Measurements from ENCODE around the gene LINC00237.

LINC00237 gene

GRCh38 chr20:21099751-21100577, 6.2 kb downstream of the LINC00237 start:
- DNase-seq (ENCODE audit: low read depth, low spot score), result no peak

DNA sequence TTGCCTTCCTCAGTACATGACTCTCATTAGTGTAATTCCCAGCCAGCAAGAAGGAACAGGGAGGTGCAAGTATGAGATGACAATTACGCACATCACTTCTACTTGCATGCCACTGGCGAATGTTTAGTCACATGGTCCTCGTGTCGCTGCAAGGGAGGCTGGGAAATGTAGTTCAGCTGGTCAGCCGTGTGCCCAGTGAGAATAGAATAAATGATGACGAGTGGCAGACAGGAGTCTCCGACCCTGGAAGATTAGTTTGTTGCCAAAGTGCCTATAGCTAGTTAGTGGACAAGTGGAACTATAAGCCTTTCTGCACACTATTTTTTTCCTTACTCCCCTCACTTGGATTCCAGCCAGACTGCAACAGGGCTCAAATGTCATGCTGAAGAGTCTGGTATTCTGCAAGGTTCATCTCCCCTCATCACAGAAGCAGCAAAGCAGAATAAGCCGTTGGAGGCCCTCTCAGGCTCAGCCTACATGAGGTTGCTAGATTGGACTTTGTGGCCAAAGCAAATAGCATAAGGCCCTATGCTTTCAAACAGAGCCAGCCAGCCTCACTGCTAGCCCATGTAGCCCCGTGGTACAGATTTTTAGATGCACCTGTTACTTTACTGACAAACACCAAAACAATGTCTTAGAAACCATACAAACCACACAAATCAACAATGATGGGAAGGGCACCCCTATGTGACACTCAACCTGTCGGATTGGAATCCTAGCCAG, 9.7 kb downstream of the LINC00237 start:
- no peak for DNase-seq (ENCODE audit: low read depth, low spot score)

GRCh38 chr20:21092806-21093205, 13.4 kb downstream of the LINC00237 start:
- DNase-seq (ENCODE audit: low read depth, low spot score), result no peak

GRCh38 chr20:21090721-21091120, 15.4 kb downstream of the LINC00237 start:
- no peak for DNase-seq (ENCODE audit: low read depth, low spot score)

- DNase-seq (ENCODE audit: low read depth, low spot score), result no peak
These were observed 16.0 kb downstream of the LINC00237 start for GRCh38 chr20:21090111-21090618.

DNA sequence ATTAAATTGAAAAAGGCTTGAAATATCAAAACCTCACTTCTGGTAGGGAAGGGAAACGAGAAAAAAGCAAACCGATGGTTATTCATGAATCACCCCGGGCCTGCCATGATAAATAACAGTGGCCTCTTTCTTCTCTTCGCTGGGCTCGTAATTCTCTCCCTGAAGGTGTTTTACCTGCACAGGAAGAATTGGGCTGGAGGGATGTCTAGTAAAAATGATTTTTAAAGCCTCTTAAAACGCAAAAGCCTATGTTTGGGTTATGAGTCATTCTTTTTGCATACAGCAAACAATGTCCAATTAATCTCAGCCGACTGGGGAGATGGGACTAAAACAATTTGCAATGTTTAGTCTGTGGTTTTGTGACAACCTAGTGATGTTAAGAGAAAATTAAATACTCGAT, 16.8 kb downstream of the LINC00237 start:
- no peak for DNase-seq (ENCODE audit: low read depth, low spot score)

- DNase-seq (ENCODE audit: low read depth, low spot score), result no peak
These were observed 18.2 kb downstream of the LINC00237 start for GRCh38 chr20:21087862-21088540.

DNA sequence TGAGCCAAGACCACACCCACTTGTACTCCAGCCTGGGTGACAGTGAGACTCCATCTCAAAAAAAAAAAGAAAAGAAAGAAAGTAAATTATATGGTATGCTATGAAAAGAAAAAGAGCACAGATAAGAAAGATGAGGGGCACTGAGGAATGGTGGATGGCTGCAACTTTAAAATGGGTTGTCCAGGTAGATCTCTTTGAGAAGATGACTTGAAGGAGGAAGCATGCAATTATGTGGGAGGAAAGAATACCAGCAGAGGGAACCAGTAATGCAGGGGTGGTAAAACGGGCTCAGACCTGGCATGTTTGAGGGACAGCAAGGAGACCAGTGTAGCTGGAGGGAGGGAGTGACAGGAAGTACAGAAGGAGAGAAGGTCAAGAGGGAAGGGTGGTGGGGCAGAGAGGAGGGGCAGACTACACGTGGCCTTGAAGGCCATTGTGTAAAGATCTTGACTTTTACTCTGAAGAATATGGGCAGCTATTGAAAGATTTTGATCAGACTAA, 22.3 kb downstream of the LINC00237 start:
- DNase-seq (ENCODE audit: low read depth, low spot score), result no peak

GRCh38 chr20:21082584-21082983, 23.6 kb downstream of the LINC00237 start:
- DNase-seq (ENCODE audit: low read depth, low spot score), result no peak

- DNase-seq (ENCODE audit: low read depth, low spot score), result no peak
These were observed 28.3 kb downstream of the LINC00237 start for GRCh38 chr20:21077809-21078345.

- DNase-seq (ENCODE audit: low read depth, low spot score), result no peak
These were observed 30.1 kb downstream of the LINC00237 start for GRCh38 chr20:21076073-21076472.

GRCh38 chr20:21075471-21075870, 30.7 kb downstream of the LINC00237 start:
- no peak for DNase-seq (ENCODE audit: low read depth, low spot score)

- no peak for DNase-seq (ENCODE audit: low read depth, low spot score)
These were observed 31.4 kb downstream of the LINC00237 start for GRCh38 chr20:21074605-21075336.

- no peak for DNase-seq (ENCODE audit: low read depth, low spot score)
These were observed 38.9 kb downstream of the LINC00237 start for GRCh38 chr20:21067255-21067654.

DNA sequence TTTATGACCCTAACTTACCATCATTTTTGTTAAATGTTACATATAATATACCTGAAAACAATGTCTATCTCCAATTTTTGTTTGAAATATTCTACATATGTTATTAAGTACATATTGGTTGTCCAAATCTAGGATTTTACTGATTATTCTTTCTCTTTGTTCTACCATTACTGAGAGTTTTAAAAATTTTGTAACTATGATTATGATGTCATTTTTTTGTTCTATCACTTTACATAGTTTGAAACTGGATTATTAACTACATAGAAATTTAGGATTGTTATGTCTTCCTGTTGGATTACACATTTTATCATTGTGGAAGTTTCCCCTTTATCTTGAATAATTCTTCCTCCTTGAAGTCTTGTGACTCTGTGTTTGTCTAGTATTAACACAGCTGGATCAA, 41.2 kb downstream of the LINC00237 start:
- no peak for DNase-seq (ENCODE audit: low read depth, low spot score)

DNA sequence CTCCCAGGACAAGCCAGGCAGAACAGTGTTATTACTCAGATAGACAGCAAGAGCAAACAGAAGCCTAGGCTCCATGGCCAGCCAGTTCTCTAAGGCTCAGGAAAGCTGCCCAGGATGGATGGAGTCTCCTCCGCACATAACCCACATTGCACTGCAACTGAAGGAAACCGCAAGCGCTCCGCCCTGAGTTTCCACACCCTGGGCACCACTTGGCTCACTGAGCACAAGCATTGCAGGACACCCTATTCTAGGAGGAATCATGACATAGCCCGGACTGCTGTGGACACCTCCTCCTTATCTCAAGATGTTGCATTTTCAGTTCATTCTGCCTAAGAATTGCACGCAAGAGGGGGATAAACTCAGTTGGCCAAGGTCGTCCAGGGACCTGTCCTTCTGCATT, 42.9 kb downstream of the LINC00237 start:
- no peak for DNase-seq (ENCODE audit: low read depth, low spot score)

GRCh38 chr20:21053002-21053762, 53.0 kb downstream of the LINC00237 start:
- DNase-seq (ENCODE audit: low read depth, low spot score), result no peak

GRCh38 chr20:21052686-21053001, 53.5 kb downstream of the LINC00237 start:
- DNase-seq (ENCODE audit: low read depth, low spot score), result no peak

- no peak for DNase-seq (ENCODE audit: low read depth, low spot score)
These were observed 53.9 kb downstream of the LINC00237 start for GRCh38 chr20:21052241-21052640.

GRCh38 chr20:21050710-21051109, 55.4 kb downstream of the LINC00237 start:
- DNase-seq (ENCODE audit: low read depth, low spot score), result no peak

All from iPS DF 19.7 (cell line).